Omental fat pad (tissue), 4 donors: ENCODE data around the gene TMPRSS7. TPM values are rescaled to one million over a fixed set of nuclear protein-coding genes. Genes with fewer than 3 reads are reported as not detected.

Experiments used
- ATAC-seq: fragments of 150-250 bp; one replicate; pipeline ENCODE4 v1.9.1; 2016; ENCODE audit warnings: mild to moderate bottlenecking, moderate library complexity; ENCODE audit not compliant: low FRiP score
- DNase-seq: peaks from one replicate; pipeline ENCODE4 v3.0.0-alpha.2; 2019; ENCODE audit warnings: low spot score
- CTCF ChIP-seq, 3 donors: fragments of 450-650 bp; IDR thresholded peaks; one replicate each; pipeline ENCODE4 v1.5.1; 2016 to 2017; ENCODE audit warnings: antibody characterized with exemption in 3 of 3, mild to moderate bottlenecking in 3 of 3, moderate library complexity in 2 of 3
- total RNA-seq, 4 donors: library from RNA; depleted of rRNA; stranded (reverse); fragments of >200 nt; gene quantifications; one replicate each; pipeline ENCODE4 v1.1.0, GENCODE V29; 2016

TMPRSS7 gene, protein sequence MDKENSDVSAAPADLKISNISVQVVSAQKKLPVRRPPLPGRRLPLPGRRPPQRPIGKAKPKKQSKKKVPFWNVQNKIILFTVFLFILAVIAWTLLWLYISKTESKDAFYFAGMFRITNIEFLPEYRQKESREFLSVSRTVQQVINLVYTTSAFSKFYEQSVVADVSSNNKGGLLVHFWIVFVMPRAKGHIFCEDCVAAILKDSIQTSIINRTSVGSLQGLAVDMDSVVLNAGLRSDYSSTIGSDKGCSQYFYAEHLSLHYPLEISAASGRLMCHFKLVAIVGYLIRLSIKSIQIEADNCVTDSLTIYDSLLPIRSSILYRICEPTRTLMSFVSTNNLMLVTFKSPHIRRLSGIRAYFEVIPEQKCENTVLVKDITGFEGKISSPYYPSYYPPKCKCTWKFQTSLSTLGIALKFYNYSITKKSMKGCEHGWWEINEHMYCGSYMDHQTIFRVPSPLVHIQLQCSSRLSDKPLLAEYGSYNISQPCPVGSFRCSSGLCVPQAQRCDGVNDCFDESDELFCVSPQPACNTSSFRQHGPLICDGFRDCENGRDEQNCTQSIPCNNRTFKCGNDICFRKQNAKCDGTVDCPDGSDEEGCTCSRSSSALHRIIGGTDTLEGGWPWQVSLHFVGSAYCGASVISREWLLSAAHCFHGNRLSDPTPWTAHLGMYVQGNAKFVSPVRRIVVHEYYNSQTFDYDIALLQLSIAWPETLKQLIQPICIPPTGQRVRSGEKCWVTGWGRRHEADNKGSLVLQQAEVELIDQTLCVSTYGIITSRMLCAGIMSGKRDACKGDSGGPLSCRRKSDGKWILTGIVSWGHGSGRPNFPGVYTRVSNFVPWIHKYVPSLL
- not detected for total RNA-seq

GRCh38 chr3:112034436-112034835, at the start of gene TMPRSS7:
TSS of gene TMPRSS7 (plus strand) at chr3:112034736. CDS start at chr3:112034846, 110 bp downstream.
- ATAC-seq (no peak), DNase-seq (no peak)
- no peak for TF ChIP-seq CTCF (IDR thresholded peaks at IDR 0.05)

GRCh38 chr3:111986800-111987199, 47.7 kb upstream of the TMPRSS7 start:
- no peak for TF ChIP-seq CTCF (IDR thresholded peaks at IDR 0.05)
- DNase-seq = no peak
- ATAC-seq = no peak

- no peak for ATAC-seq
- TF ChIP-seq CTCF (IDR thresholded peaks at IDR 0.05) = no peak
These were observed 45.4 kb upstream of the TMPRSS7 start for GRCh38 chr3:111989061-111989678.

DNA sequence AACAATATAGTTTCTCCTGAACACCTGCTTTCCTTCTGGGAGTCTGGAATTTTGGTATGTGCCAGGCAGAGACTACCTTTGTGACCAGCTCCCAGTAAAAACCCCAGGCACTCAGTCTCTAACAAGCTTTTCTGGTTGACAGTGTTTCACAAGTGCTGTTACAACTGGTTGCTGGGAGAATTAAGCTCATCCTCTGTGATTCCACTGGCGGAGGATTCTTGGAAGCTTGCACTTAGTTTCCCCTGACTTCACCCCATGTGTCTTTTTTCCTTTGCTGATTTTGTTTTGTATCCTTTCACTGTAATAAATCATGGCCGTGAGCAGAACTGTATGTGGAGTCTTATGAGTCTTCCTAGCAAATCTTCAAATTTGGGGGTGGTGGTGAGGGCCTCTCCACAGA, 41.5 kb upstream of the TMPRSS7 start:
- TF ChIP-seq CTCF (IDR thresholded peaks at IDR 0.05) = no peak
- ATAC-seq = no peak
- DNase-seq = no peak

More at GRCh38 chr3:111989061-111989678, 45.4 kb upstream of the TMPRSS7 start:
- no peak for DNase-seq

- peak; percentile 39 for ATAC-seq
- DNase-seq = no peak
- TF ChIP-seq CTCF (IDR thresholded peaks at IDR 0.05) = no peak
These were observed 35.7 kb upstream of the TMPRSS7 start, which contains the start of gene TAGLN3 for GRCh38 chr3:111998636-111999483. TSS of gene TAGLN3 (plus strand) at chr3:111998922. CDS start at chr3:111999423, 501 bp downstream.
